ENCODE results near the gene LYZL2.
"Not testable (repeated sequence)": the region's sequence is repeated elsewhere in the genome, so short reads cannot be mapped to it uniquely, and the experiment has no call there.

The LYZL2 gene

DNA sequence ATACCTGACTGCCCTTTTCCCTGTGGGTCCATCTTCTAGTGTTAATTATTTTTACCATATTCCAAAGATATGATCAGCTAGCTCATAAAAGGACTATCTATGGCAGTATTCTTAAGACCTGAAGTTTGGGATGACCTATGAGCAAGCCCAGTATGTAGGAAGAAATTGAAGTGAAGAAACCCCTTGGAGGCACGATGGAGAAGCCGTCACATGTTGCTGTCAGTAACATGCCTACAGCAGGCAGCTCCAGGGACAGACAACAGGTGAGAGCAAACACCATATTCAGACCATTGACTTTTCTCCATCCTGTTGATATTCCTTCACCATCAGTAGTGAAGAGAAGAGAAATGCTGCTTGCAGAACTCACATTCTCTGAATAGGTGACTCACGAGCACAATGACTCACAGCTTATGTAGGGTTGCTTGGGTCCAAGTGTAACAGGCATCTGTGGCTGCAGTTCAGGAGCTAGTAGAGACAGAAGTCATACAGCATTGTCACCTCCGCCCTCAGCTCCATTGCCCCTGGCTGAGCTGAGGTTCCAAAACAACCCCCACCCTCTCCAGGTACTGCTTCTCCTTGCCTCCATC, 8.4 kb upstream of the LYZL2 start:
- Histone ChIP-seq H3K79me2 (ENCODE audit: control insufficient read depth, insufficient read depth, low read length, unreplicated experiment) (no peaks in the 10 kb centered on the region), H2AFZ (ENCODE audit: low read length, unreplicated experiment) (no peak overlapping the region), H3K27me3 (ENCODE audit: insufficient read depth, low read length) (no peaks in the 10 kb centered on the region), H3K36me3 (ENCODE audit: insufficient read depth, low read length) (no peaks in the 10 kb centered on the region), H3K4me1 (ENCODE audit: control insufficient read depth, insufficient read depth, low read length, unreplicated experiment) (peaks cover 8% of the 10 kb centered on the region), H3K27ac (ENCODE audit: low read depth, low read length) (no peak overlapping the region), H3K4me3 (ENCODE audit: low read depth, low read length) (no peak overlapping the region)

GRCh38 chr10:30631188-30631587, 1.6 kb upstream of the LYZL2 start:
- H3K4me1 ChIP-seq (ENCODE audit: control insufficient read depth, insufficient read depth, low read length, unreplicated experiment) = peaks cover 12% of the 10 kb centered on the region
- H3K36me3 ChIP-seq (ENCODE audit: insufficient read depth, low read length) = no peaks in the 10 kb centered on the region
- H3K79me2 ChIP-seq (ENCODE audit: control insufficient read depth, insufficient read depth, low read length, unreplicated experiment) = no peaks in the 10 kb centered on the region
- peak overlapping the region; percentile 76 for H2AFZ ChIP-seq (ENCODE audit: low read length, unreplicated experiment)
- H3K4me3 ChIP-seq (ENCODE audit: low read depth, low read length) = no peak overlapping the region
- H3K27me3 ChIP-seq (ENCODE audit: insufficient read depth, low read length) = no peaks in the 10 kb centered on the region
- H3K27ac ChIP-seq (ENCODE audit: low read depth, low read length) = peak overlapping the region; percentile 73

- Histone ChIP-seq H3K4me1 (ENCODE audit: control insufficient read depth, insufficient read depth, low read length, unreplicated experiment) (peaks cover 14% of the 10 kb centered on the region), H3K79me2 (ENCODE audit: control insufficient read depth, insufficient read depth, low read length, unreplicated experiment) (no peaks in the 10 kb centered on the region), H3K27me3 (ENCODE audit: insufficient read depth, low read length) (no peaks in the 10 kb centered on the region), H3K4me3 (ENCODE audit: low read depth, low read length) (no peak overlapping the region), H2AFZ (ENCODE audit: low read length, unreplicated experiment) (peak overlapping the region; percentile 76), H3K36me3 (ENCODE audit: insufficient read depth, low read length) (no peaks in the 10 kb centered on the region), H3K27ac (ENCODE audit: low read depth, low read length) (peak overlapping the region; percentile 73)
These were observed 1.0 kb upstream of the LYZL2 start for GRCh38 chr10:30630571-30630970.

DNA sequence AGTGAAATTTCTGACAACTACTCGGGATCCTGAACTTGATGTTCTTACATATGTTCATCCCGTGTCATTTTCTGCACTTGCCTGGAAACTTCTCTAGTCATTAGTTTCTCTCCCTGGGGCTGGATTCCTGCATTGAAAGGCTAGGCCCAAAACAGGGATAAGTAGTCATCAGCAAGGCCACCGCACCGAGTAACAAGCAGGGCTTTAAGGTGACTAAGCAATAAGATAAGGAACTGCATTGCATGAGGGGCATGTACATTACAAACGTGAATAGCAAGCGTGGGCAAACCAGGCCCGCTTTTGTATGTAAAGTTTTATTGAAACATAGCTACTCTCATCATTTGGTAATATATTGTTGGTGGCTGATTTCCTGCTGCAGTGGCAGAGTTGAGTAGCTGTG, 977 bp downstream of the LYZL2 start:
- H3K4me3 ChIP-seq (ENCODE audit: low read depth, low read length); H2AFZ ChIP-seq (ENCODE audit: low read length, unreplicated experiment); H3K27me3 ChIP-seq (ENCODE audit: insufficient read depth, low read length); H3K27ac ChIP-seq (ENCODE audit: low read depth, low read length); H3K79me2 ChIP-seq (ENCODE audit: control insufficient read depth, insufficient read depth, low read length, unreplicated experiment); H3K36me3 ChIP-seq (ENCODE audit: insufficient read depth, low read length): not testable (repeated sequence)
- H3K4me1 ChIP-seq (ENCODE audit: control insufficient read depth, insufficient read depth, low read length, unreplicated experiment) = peaks cover 18% of the 10 kb centered on the region

DNA sequence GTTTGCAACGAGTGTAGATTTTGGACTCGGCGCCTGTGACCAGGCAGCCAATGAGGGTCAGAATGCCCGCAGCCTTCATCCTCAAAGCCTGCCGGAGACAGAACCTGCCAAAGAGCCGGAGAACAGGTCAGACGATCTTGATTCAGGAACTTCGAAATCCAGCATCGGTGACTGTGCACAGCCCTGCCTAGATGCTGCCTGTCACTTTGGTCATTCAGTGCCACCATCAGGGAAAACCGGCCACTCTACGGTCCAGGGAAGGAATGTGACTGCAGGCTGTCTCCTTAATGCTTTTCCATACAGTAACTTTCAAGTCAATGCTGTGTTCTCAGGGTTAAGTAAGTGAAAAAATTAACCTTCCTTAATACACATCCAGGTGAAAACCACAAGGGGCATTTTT, 2.7 kb downstream of the LYZL2 start:
- H3K4me3 ChIP-seq (ENCODE audit: low read depth, low read length); H3K79me2 ChIP-seq (ENCODE audit: control insufficient read depth, insufficient read depth, low read length, unreplicated experiment); H2AFZ ChIP-seq (ENCODE audit: low read length, unreplicated experiment); H3K27me3 ChIP-seq (ENCODE audit: insufficient read depth, low read length); H3K27ac ChIP-seq (ENCODE audit: low read depth, low read length); H3K36me3 ChIP-seq (ENCODE audit: insufficient read depth, low read length): not testable (repeated sequence)
- H3K4me1 ChIP-seq (ENCODE audit: control insufficient read depth, insufficient read depth, low read length, unreplicated experiment) = peaks cover 18% of the 10 kb centered on the region

DNA sequence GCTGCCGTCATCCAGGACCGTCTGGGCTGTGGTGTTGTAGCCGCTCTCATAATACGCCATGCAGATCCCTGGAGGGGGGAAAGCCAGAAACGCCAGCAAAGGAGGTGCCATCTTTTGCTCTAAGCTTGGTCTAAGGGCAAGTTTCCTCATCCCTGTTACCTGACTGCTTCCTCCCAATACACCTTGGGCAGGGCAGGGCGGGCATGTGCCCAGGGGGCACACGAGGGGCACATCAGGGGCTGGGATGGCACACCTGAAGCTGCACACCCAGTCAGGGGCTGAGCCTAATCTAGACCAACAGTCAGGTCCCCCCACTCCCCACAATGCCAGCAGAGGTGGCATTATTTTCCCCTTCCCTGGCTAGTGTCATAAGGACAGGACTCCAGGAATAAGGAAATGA, 3.4 kb downstream of the LYZL2 start:
- not testable (repeated sequence) for H3K79me2 ChIP-seq (ENCODE audit: control insufficient read depth, insufficient read depth, low read length, unreplicated experiment); H3K36me3 ChIP-seq (ENCODE audit: insufficient read depth, low read length); H3K27me3 ChIP-seq (ENCODE audit: insufficient read depth, low read length); H3K27ac ChIP-seq (ENCODE audit: low read depth, low read length); H3K4me3 ChIP-seq (ENCODE audit: low read depth, low read length); H2AFZ ChIP-seq (ENCODE audit: low read length, unreplicated experiment)
- peaks cover 18% of the 10 kb centered on the region for H3K4me1 ChIP-seq (ENCODE audit: control insufficient read depth, insufficient read depth, low read length, unreplicated experiment)

DNA sequence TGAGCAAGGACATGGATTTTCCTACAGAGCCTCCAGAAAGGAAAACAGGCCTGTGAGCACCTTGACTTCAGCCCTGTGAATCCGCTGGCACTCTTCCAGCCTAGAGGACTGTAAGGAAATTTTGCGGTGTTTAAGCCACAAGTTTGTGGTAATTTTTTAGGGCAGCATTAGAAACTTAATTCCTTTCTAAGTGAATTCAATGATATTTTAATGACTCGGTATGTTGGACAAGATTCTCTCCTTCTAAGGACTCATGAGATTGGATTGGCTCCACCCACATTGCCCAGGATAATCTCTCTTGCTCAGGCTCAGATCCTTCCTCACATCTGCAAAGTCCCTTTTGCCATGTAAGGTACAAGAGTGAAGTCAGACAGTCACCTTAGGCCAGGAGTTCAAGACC, 4.5 kb downstream of the LYZL2 start:
- H3K36me3 ChIP-seq (ENCODE audit: insufficient read depth, low read length) = no peaks in the 10 kb centered on the region
- H3K27me3 ChIP-seq (ENCODE audit: insufficient read depth, low read length) = no peaks in the 10 kb centered on the region
- H3K4me3 ChIP-seq (ENCODE audit: low read depth, low read length) = no peak overlapping the region
- no peak overlapping the region for H2AFZ ChIP-seq (ENCODE audit: low read length, unreplicated experiment)
- no peaks in the 10 kb centered on the region for H3K79me2 ChIP-seq (ENCODE audit: control insufficient read depth, insufficient read depth, low read length, unreplicated experiment)
- H3K4me1 ChIP-seq (ENCODE audit: control insufficient read depth, insufficient read depth, low read length, unreplicated experiment) = peaks cover 8% of the 10 kb centered on the region
- no peak overlapping the region for H3K27ac ChIP-seq (ENCODE audit: low read depth, low read length)

GRCh38 chr10:30619966-30620365, 9.6 kb downstream of the LYZL2 start:
- H2AFZ ChIP-seq (ENCODE audit: low read length, unreplicated experiment) = no peak overlapping the region
- H3K4me3 ChIP-seq (ENCODE audit: low read depth, low read length) = no peak overlapping the region
- H3K27me3 ChIP-seq (ENCODE audit: insufficient read depth, low read length) = no peaks in the 10 kb centered on the region
- no peaks in the 10 kb centered on the region for H3K79me2 ChIP-seq (ENCODE audit: control insufficient read depth, insufficient read depth, low read length, unreplicated experiment)
- no peaks in the 10 kb centered on the region for H3K4me1 ChIP-seq (ENCODE audit: control insufficient read depth, insufficient read depth, low read length, unreplicated experiment)
- H3K36me3 ChIP-seq (ENCODE audit: insufficient read depth, low read length) = no peaks in the 10 kb centered on the region
- no peak overlapping the region for H3K27ac ChIP-seq (ENCODE audit: low read depth, low read length)

DNA sequence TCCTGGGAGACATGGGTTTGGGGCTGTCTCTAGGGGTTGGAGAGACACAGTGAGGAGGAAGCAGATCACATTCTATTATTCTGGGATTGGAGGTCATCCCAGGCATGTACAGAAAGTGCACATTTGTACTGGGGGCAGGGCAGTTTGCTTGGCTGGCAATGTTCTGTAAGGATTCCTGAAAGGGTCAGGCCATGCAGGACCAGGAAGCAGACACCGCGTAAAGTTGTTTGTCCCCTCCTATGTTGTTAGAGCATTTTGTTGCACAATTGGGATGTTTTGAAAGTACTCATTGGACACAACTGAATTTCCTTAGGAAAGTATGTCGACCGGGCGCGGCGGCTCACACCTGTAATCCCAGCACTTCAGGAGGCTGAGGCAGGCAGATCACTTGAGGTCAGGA, 12.5 kb downstream of the LYZL2 start:
- no peak overlapping the region for H3K4me3 ChIP-seq (ENCODE audit: low read depth, low read length)
- H3K79me2 ChIP-seq (ENCODE audit: control insufficient read depth, insufficient read depth, low read length, unreplicated experiment) = no peaks in the 10 kb centered on the region
- H2AFZ ChIP-seq (ENCODE audit: low read length, unreplicated experiment) = no peak overlapping the region
- no peak overlapping the region for H3K27ac ChIP-seq (ENCODE audit: low read depth, low read length)
- H3K36me3 ChIP-seq (ENCODE audit: insufficient read depth, low read length) = no peaks in the 10 kb centered on the region
- no peaks in the 10 kb centered on the region for H3K27me3 ChIP-seq (ENCODE audit: insufficient read depth, low read length)
- H3K4me1 ChIP-seq (ENCODE audit: control insufficient read depth, insufficient read depth, low read length, unreplicated experiment) = no peaks in the 10 kb centered on the region

- not testable (repeated sequence) for H3K4me1 ChIP-seq (ENCODE audit: control insufficient read depth, insufficient read depth, low read length, unreplicated experiment); H3K27ac ChIP-seq (ENCODE audit: low read depth, low read length); H2AFZ ChIP-seq (ENCODE audit: low read length, unreplicated experiment); H3K27me3 ChIP-seq (ENCODE audit: insufficient read depth, low read length); H3K79me2 ChIP-seq (ENCODE audit: control insufficient read depth, insufficient read depth, low read length, unreplicated experiment); H3K4me3 ChIP-seq (ENCODE audit: low read depth, low read length); H3K36me3 ChIP-seq (ENCODE audit: insufficient read depth, low read length)
These were observed 18.5 kb downstream of the LYZL2 start for GRCh38 chr10:30611041-30611440.

DNA sequence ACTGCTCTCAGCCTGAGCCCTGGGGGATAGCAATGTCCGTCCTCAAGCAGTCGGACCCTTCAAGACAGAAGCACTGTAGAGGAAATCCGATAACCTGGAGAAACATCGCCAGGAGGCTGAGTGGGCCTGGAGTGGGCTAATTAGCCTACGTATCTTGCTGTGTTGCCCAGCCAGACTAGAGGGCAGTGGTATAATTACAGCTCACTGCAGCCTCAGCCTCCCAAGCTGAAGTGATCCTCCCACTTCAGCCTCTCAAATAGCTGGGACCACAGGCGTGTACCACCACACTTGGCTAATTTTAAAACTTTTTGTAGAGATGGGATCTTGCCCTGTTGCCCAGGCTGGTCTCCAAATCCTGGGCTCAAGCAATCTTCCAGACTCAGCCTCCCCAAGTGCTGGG, 21.7 kb downstream of the LYZL2 start:
- Histone ChIP-seq H3K4me3 (ENCODE audit: low read depth, low read length) (no peak overlapping the region), H2AFZ (ENCODE audit: low read length, unreplicated experiment) (no peak overlapping the region), H3K27ac (ENCODE audit: low read depth, low read length) (no peak overlapping the region), H3K27me3 (ENCODE audit: insufficient read depth, low read length) (no peaks in the 10 kb centered on the region), H3K79me2 (ENCODE audit: control insufficient read depth, insufficient read depth, low read length, unreplicated experiment) (no peaks in the 10 kb centered on the region), H3K4me1 (ENCODE audit: control insufficient read depth, insufficient read depth, low read length, unreplicated experiment) (no peaks in the 10 kb centered on the region), H3K36me3 (ENCODE audit: insufficient read depth, low read length) (no peaks in the 10 kb centered on the region)
